ENCODE data around the gene CHD6. TPM values are rescaled to one million over a fixed set of nuclear protein-coding genes. Genes with fewer than 3 reads are reported as not detected.
A peak's percentile ranks its signal among the peaks of the same experiment; 100 is the strongest.

CHD6 gene
- total RNA-seq, 1 experiment from 2014 or later = 46.7 TPM

GRCh38 chr20:41657655-41658054 lies 39.5 kb upstream of the CHD6 start:
- BruUV-seq (replicated peaks) = no TSS peak

GRCh38 chr20:41655962-41656618 lies 37.9 kb upstream of the CHD6 start:
- intact Hi-C loops (cut with micrococcal nuclease; ENCODE audit: unreplicated experiment) = no loop called here
- H3K36me3 ChIP-seq (ENCODE audit: insufficient read depth, low read length, poor library complexity, severe bottlenecking) = no peaks in the 10 kb centered on the region
- no peaks in the 10 kb centered on the region for H3K27me3 ChIP-seq (replicated peaks; ENCODE audit: insufficient read depth, low read depth, low read length, poor library complexity)
- no TSS peak for BruUV-seq (replicated peaks)
- no peak overlapping the region for H3K4me3 ChIP-seq (ENCODE audit: low read depth, low read length, poor library complexity, severe bottlenecking)
- H3K27ac ChIP-seq (ENCODE audit: low read depth, low read length, poor library complexity, severe bottlenecking) = no peak overlapping the region
- DNase-seq (ENCODE audit: low spot score) = no peak
- no peaks in the 10 kb centered on the region for H3K4me1 ChIP-seq (ENCODE audit: insufficient read depth, low read length, poor library complexity, severe bottlenecking)
- POLR2A ChIA-PET (ENCODE audit: low non-redundant PET) = interaction anchor here (0.6 kb wide), 2 partner anchors 518 to 743 kb away, joined by 3 read pairs; no protein-coding TSS in a partner anchor
- CTCF ChIA-PET = no interaction called here
- TF ChIP-seq CTCF (conservative IDR thresholded peaks at IDR 0.05; ENCODE audit: low read depth, low read length) (no peak), EZH2 (IDR thresholded peaks at IDR 0.05; ENCODE audit: borderline replicate concordance, low read depth, low read length, poor library complexity, severe bottlenecking) (no peak)
- no peaks in the 10 kb centered on the region for H3K9me3 ChIP-seq (ENCODE audit: low read depth, low read length, poor library complexity, severe bottlenecking)

More at GRCh38 chr20:41657655-41658054, 39.5 kb upstream of the CHD6 start:
- Histone ChIP-seq H3K9me3 (ENCODE audit: low read depth, low read length, poor library complexity, severe bottlenecking) (no peaks in the 10 kb centered on the region), H3K4me1 (ENCODE audit: insufficient read depth, low read length, poor library complexity, severe bottlenecking) (no peaks in the 10 kb centered on the region), H3K4me3 (ENCODE audit: low read depth, low read length, poor library complexity, severe bottlenecking) (no peak overlapping the region), H3K36me3 (ENCODE audit: insufficient read depth, low read length, poor library complexity, severe bottlenecking) (no peaks in the 10 kb centered on the region), H3K27me3 (replicated peaks; ENCODE audit: insufficient read depth, low read depth, low read length, poor library complexity) (peaks cover 6% of the 10 kb centered on the region), H3K27ac (ENCODE audit: low read depth, low read length, poor library complexity, severe bottlenecking) (no peak overlapping the region)
- TF ChIP-seq CTCF (conservative IDR thresholded peaks at IDR 0.05; ENCODE audit: low read depth, low read length) = no peak
- TF ChIP-seq EZH2 (IDR thresholded peaks at IDR 0.05; ENCODE audit: borderline replicate concordance, low read depth, low read length, poor library complexity, severe bottlenecking) = no peak
- DNase-seq (ENCODE audit: low spot score) = no peak
- CTCF ChIA-PET = no interaction called here
- intact Hi-C loops (cut with micrococcal nuclease; ENCODE audit: unreplicated experiment) = no loop called here
- POLR2A ChIA-PET (ENCODE audit: low non-redundant PET) = no interaction called here

- ChIA-PET POLR2A (ENCODE audit: low non-redundant PET) (no interaction called here), CTCF (no interaction called here)
- TF ChIP-seq CTCF (conservative IDR thresholded peaks at IDR 0.05; ENCODE audit: low read depth, low read length) (no peak), EZH2 (IDR thresholded peaks at IDR 0.05; ENCODE audit: borderline replicate concordance, low read depth, low read length, poor library complexity, severe bottlenecking) (no peak)
- Histone ChIP-seq H3K27me3 (replicated peaks; ENCODE audit: insufficient read depth, low read depth, low read length, poor library complexity) (no peaks in the 10 kb centered on the region), H3K27ac (ENCODE audit: low read depth, low read length, poor library complexity, severe bottlenecking) (no peak overlapping the region), H3K36me3 (ENCODE audit: insufficient read depth, low read length, poor library complexity, severe bottlenecking) (no peaks in the 10 kb centered on the region), H3K9me3 (ENCODE audit: low read depth, low read length, poor library complexity, severe bottlenecking) (no peaks in the 10 kb centered on the region), H3K4me3 (ENCODE audit: low read depth, low read length, poor library complexity, severe bottlenecking) (no peak overlapping the region), H3K4me1 (ENCODE audit: insufficient read depth, low read length, poor library complexity, severe bottlenecking) (no peaks in the 10 kb centered on the region)
- no TSS peak for BruUV-seq (replicated peaks)
- intact Hi-C loops (cut with micrococcal nuclease; ENCODE audit: unreplicated experiment) = no loop called here
- DNase-seq (ENCODE audit: low spot score) = peak; percentile 32
Observed at GRCh38 chr20:41654884-41655283, 36.7 kb upstream of the CHD6 start.

Data from A673 (cell line).